GM23338 (cell line): ENCODE data around the gene LARGE1. TPM values are rescaled to one million over a fixed set of nuclear protein-coding genes. Genes with fewer than 3 reads are reported as not detected.

Experiments used
- ATAC-seq: fragments of 200-7000 bp; cut with Tn5 transposase; 3 replicates; pipeline ENCODE4 v1.9.1; 2020
- DNase-seq: peaks from one replicate; pipeline ENCODE4 v3.0.0-alpha.2; 2015; ENCODE audit warnings: low spot score
- H2AFZ ChIP-seq: fragments of 200-600 bp; sonication (generic); 2 replicates; pipeline ENCODE4 v1.8.0; 2016; ENCODE audit warnings: antibody characterized with exemption, mild to moderate bottlenecking, moderate library complexity
- H3F3A ChIP-seq: fragments of 200-600 bp; sonication (generic); replicated peaks from 2 replicates; pipeline ENCODE4 v1.8.0; 2017; ENCODE audit warnings: antibody characterized with exemption, mixed run types, low read depth
- H3K27ac ChIP-seq: fragments of 200-600 bp; sonication (generic); 2 replicates; pipeline ENCODE4 v1.6.1; 2016; ENCODE audit warnings: low read depth
- H3K27me3 ChIP-seq: fragments of 200-600 bp; sonication (generic); 2 replicates; pipeline ENCODE4 v1.8.0; 2016; ENCODE audit warnings: mild to moderate bottlenecking, mixed run types, moderate library complexity; ENCODE audit not compliant: insufficient read depth
- H3K36me3 ChIP-seq: fragments of 200-600 bp; sonication (generic); 2 replicates; pipeline ENCODE4 v1.8.0; 2016; ENCODE audit warnings: mild to moderate bottlenecking; ENCODE audit not compliant: insufficient read depth
- H3K4me1 ChIP-seq: fragments of 200-600 bp; sonication (generic); 2 replicates; pipeline ENCODE4 v1.8.0; 2016; ENCODE audit warnings: mild to moderate bottlenecking, moderate library complexity; ENCODE audit not compliant: insufficient read depth
- H3K4me2 ChIP-seq: fragments of 200-600 bp; sonication (generic); 2 replicates; pipeline ENCODE4 v1.7.1; 2017; ENCODE audit warnings: mixed run types
- H3K4me3 ChIP-seq: fragments of 200-600 bp; sonication (generic); 2 replicates; pipeline ENCODE4 v1.6.1; 2016; ENCODE audit warnings: mixed run types
- H3K79me2 ChIP-seq: fragments of 200-600 bp; sonication (generic); replicated peaks from 2 replicates; pipeline ENCODE4 v1.8.0; 2017; ENCODE audit warnings: mild to moderate bottlenecking; ENCODE audit not compliant: insufficient read depth
- H3K9me2 ChIP-seq: fragments of 200-600 bp; sonication (generic); 2 replicates; pipeline ENCODE4 v1.8.0; 2017; ENCODE audit not compliant: insufficient read depth
- H4K20me1 ChIP-seq: fragments of 200-600 bp; sonication (generic); replicated peaks from 2 replicates; pipeline ENCODE4 v1.8.0; 2017; ENCODE audit warnings: mild to moderate bottlenecking; ENCODE audit not compliant: insufficient read depth
- H3K27ac Mint-ChIP-seq: 2 replicates; pipeline ENCODE4 v1.8.0; 2020; ENCODE audit warnings: inconsistent platforms, mild to moderate bottlenecking, moderate library complexity, mixed read lengths
- H3K27me3 Mint-ChIP-seq: 3 replicates; pipeline ENCODE4 v1.8.0; 2022; ENCODE audit warnings: low read depth, mild to moderate bottlenecking, moderate library complexity, mixed read lengths, inconsistent platforms; ENCODE audit not compliant: insufficient read depth, poor library complexity
- H3K36me3 Mint-ChIP-seq: 3 replicates; pipeline ENCODE4 v1.8.0; 2021; ENCODE audit warnings: low read depth, mild to moderate bottlenecking, inconsistent platforms, moderate library complexity, mixed read lengths
- H3K4me1 Mint-ChIP-seq: 3 replicates; pipeline ENCODE4 v1.8.0; 2020; ENCODE audit warnings: mild to moderate bottlenecking, inconsistent platforms, mixed read lengths
- H3K4me3 Mint-ChIP-seq: 3 replicates; pipeline ENCODE4 v1.8.0; 2021; ENCODE audit warnings: moderate library complexity, mild to moderate bottlenecking, inconsistent platforms, mixed read lengths
- H3K9me3 Mint-ChIP-seq: 3 replicates; pipeline ENCODE4 v1.8.0; 2020; ENCODE audit warnings: moderate library complexity, mild to moderate bottlenecking, inconsistent platforms, mixed read lengths
- CREB1 ChIP-seq: fragments of 250-450 bp; sonication (Bioruptor Pico); IDR thresholded peaks from 2 replicates; pipeline ENCODE4 v1.5.0; 2020; ENCODE audit warnings: low read depth, mild to moderate bottlenecking, moderate library complexity
- CTCF ChIP-seq, 2 experiments: fragments of 200-600 bp in 1 of 2; sonication (generic) in 1 of 2; conservative IDR thresholded peaks; 2 replicates each; pipeline versions ENCODE4 v1.5.1 to v1.6.1; 2016 to 2017; ENCODE audit warnings: antibody characterized with exemption in 2 of 2, low read depth in 2 of 2, mild to moderate bottlenecking in 2 of 2, moderate library complexity in 1 of 2
- EZH2 ChIP-seq: fragments of 200-600 bp; sonication (generic); IDR thresholded peaks from one replicate; pipeline ENCODE4 v1.8.0; 2017; ENCODE audit warnings: antibody characterized with exemption, mild to moderate bottlenecking, low read depth; ENCODE audit not compliant: unreplicated experiment
- EZH2phosphoT487 ChIP-seq: fragments of 200-600 bp; sonication (generic); IDR thresholded peaks from one replicate; pipeline ENCODE4 v1.8.1; 2018; ENCODE audit warnings: antibody characterized with exemption; ENCODE audit not compliant: unreplicated experiment
- JUNB ChIP-seq: IDR thresholded peaks from one replicate; pipeline ENCODE4 v1.6.1; 2016; ENCODE audit warnings: antibody characterized with exemption; ENCODE audit not compliant: unreplicated experiment
- NANOG ChIP-seq: IDR thresholded peaks from 2 replicates; pipeline ENCODE4 v1.6.1; 2016; ENCODE audit warnings: antibody characterized with exemption, borderline replicate concordance
- POLR2AphosphoS5 ChIP-seq: IDR thresholded peaks from 2 replicates; pipeline ENCODE4 v1.6.1; 2016; ENCODE audit warnings: antibody characterized with exemption, low read depth
- REST ChIP-seq: IDR thresholded peaks from one replicate; pipeline ENCODE4 v1.6.1; 2018; ENCODE audit warnings: antibody characterized with exemption; ENCODE audit not compliant: unreplicated experiment
- STAT1 ChIP-seq: IDR thresholded peaks from one replicate; pipeline ENCODE4 v1.6.1; 2016; ENCODE audit warnings: antibody characterized with exemption; ENCODE audit not compliant: unreplicated experiment
- ZNF114 ChIP-seq: fragments of 250-450 bp; sonication (Bioruptor Pico); IDR thresholded peaks from 2 replicates; pipeline ENCODE4 v1.5.0; 2020; ENCODE audit warnings: mild to moderate bottlenecking, moderate library complexity
- ZNF331 ChIP-seq: fragments of 250-450 bp; sonication (Bioruptor Pico); IDR thresholded peaks from 2 replicates; pipeline ENCODE4 v1.5.0; 2020; ENCODE audit warnings: low read depth, mild to moderate bottlenecking, moderate library complexity
- ZNF462 ChIP-seq: fragments of 250-450 bp; sonication (Bioruptor Pico); IDR thresholded peaks from 2 replicates; pipeline ENCODE4 v1.5.0; 2020; ENCODE audit warnings: mild to moderate bottlenecking, moderate library complexity
- polyA plus RNA-seq: library from polyadenylated mRNA; unstranded; fragments of >200 nt; fragmentation: Nextera tagmentation; extraction: Ambion mirVana; gene quantifications from 2 replicates; pipeline ENCODE4 v1.2.1, GENCODE V29; 2016
- total RNA-seq: library from RNA; depleted of rRNA; stranded (reverse); fragments of >200 nt; shearing (Covaris generic); gene quantifications from 2 replicates; pipeline ENCODE4 v1.2.3, GENCODE V29; 2014
- TF ChIP-seq, protein P1 (sequence below): IDR thresholded peaks from 2 replicates; pipeline ENCODE4 v1.6.1; 2016; ENCODE audit warnings: antibody characterized with exemption

The LARGE1 gene
- total and polyA plus RNA-seq, 2 experiments from 2014 or later, result 12.8 to 75.6 TPM

GRCh38 chr22:33240888-33241475, 679.3 kb downstream of the LARGE1 start:
- H3K36me3 ChIP-seq, result no peaks in the 10 kb centered on the region
- Mint-ChIP-seq H3K27me3 (peaks cover 3% of the 10 kb centered on the region), H3K36me3 (no peaks in the 10 kb centered on the region), H3K27ac (no peak overlapping the region), H3K4me3 (no peak overlapping the region), H3K9me3 (peaks cover 11% of the 10 kb centered on the region), H3K4me1 (no peaks in the 10 kb centered on the region)
- H3K27ac ChIP-seq, result no peak overlapping the region
- H2AFZ ChIP-seq, result no peak overlapping the region
- H4K20me1 ChIP-seq, result no peaks in the 10 kb centered on the region
- no peak overlapping the region for H3K4me2 ChIP-seq
- no peak overlapping the region for H3K4me3 ChIP-seq
- H3K9me2 ChIP-seq, result peaks cover 5% of the 10 kb centered on the region
- DNase-seq, result no peak
- H3K27me3 ChIP-seq, result peaks cover 5% of the 10 kb centered on the region
- no peak for TF ChIP-seq EZH2
- TF ChIP-seq JUNB, result no peak
- no peak for TF ChIP-seq CTCF (conservative IDR thresholded peaks at IDR 0.05; ENCODE audit: low read depth in 2 of 2)
- no peak for TF ChIP-seq EZH2phosphoT487
- no peak for TF ChIP-seq STAT1
- no peak for TF ChIP-seq POLR2AphosphoS5
- TF ChIP-seq REST, result no peak
- TF ChIP-seq NANOG, result no peak
- TF ChIP-seq ZNF114 (CRISPR knock-in tag), result no peak
- TF ChIP-seq, protein P1, sequence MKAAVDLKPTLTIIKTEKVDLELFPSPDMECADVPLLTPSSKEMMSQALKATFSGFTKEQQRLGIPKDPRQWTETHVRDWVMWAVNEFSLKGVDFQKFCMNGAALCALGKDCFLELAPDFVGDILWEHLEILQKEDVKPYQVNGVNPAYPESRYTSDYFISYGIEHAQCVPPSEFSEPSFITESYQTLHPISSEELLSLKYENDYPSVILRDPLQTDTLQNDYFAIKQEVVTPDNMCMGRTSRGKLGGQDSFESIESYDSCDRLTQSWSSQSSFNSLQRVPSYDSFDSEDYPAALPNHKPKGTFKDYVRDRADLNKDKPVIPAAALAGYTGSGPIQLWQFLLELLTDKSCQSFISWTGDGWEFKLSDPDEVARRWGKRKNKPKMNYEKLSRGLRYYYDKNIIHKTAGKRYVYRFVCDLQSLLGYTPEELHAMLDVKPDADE, result no peak
- no peak for TF ChIP-seq ZNF331 (CRISPR knock-in tag)
- no peak for TF ChIP-seq ZNF462 (CRISPR knock-in tag)
- TF ChIP-seq CREB1 (CRISPR knock-in tag), result no peak
- no peaks in the 10 kb centered on the region for H3K79me2 ChIP-seq
- H3K4me1 ChIP-seq, result no peaks in the 10 kb centered on the region
- H3F3A ChIP-seq, result no peaks in the 10 kb centered on the region
- ATAC-seq, result no peak
